ENCODE results near the gene RAP1GAP. TPM values are rescaled to one million over a fixed set of nuclear protein-coding genes. Genes with fewer than 3 reads are reported as not detected.

RAP1GAP gene
- total and polyA plus RNA-seq, 9 of the 15 experiments (the other 6 are each of a cell fraction or from before 2014, with no cell fraction given) = 0.29 to 30.2 (median 19.2) TPM

GRCh38 chr1:21638531-21639341 lies 30.4 kb downstream of the RAP1GAP start (continued):
- no peak for TF ChIP-seq E2F4 (CRISPR knock-in tag; IDR thresholded peaks at IDR 0.05; ENCODE audit: low read depth)
- no peak for TF ChIP-seq GTF2B (IDR thresholded peaks at IDR 0.05; ENCODE audit: extremely low read depth, insufficient read length)
- TF ChIP-seq CGGBP1 (CRISPR knock-in tag; IDR thresholded peaks at IDR 0.05) = no peak
- peak; percentile 87 for TF ChIP-seq CREM (IDR thresholded peaks at IDR 0.05; ENCODE audit: low read depth)
- TF ChIP-seq ZBTB49 (CRISPR knock-in tag; IDR thresholded peaks at IDR 0.05; ENCODE audit: borderline replicate concordance) = no peak
- TF ChIP-seq ATF4 (CRISPR knock-in tag; IDR thresholded peaks at IDR 0.05) = no peak
- no peak for TF ChIP-seq RFX7 (CRISPR knock-in tag; IDR thresholded peaks at IDR 0.05)
- TF ChIP-seq ELF2 (CRISPR knock-in tag; IDR thresholded peaks at IDR 0.05) = no peak
- TF ChIP-seq PBX2 (CRISPR knock-in tag; IDR thresholded peaks at IDR 0.05; ENCODE audit: low read depth) = no peak
- TF ChIP-seq PBX2 (tag; conservative IDR thresholded peaks at IDR 0.05; ENCODE audit: low read depth) = 0 out of 2 replicates have a peak, but pooled peaks have one; percentile 27
- TF ChIP-seq SREBF1 (IDR thresholded peaks at IDR 0.05; ENCODE audit: borderline replicate concordance, low read depth, low read length) = no peak
- TF ChIP-seq CBFB (CRISPR knock-in tag; IDR thresholded peaks at IDR 0.05) = peak; percentile 56; the same call in 1 of the 2 replicates
- no peak for TF ChIP-seq ELF1 (tag; IDR thresholded peaks at IDR 0.05)
- TF ChIP-seq ZNF146 (CRISPR knock-in tag; IDR thresholded peaks at IDR 0.05; ENCODE audit: unreplicated experiment) = no peak
- peak; percentile 41 for TF ChIP-seq RBFOX2 (IDR thresholded peaks at IDR 0.05; ENCODE audit: low read depth, low read length)
- TF ChIP-seq ZBTB17 (CRISPR knock-in tag; IDR thresholded peaks at IDR 0.05) = 0 out of 2 replicates have a peak, but pooled peaks have one; percentile 22
- no peak for TF ChIP-seq E2F6 (IDR thresholded peaks at IDR 0.05; ENCODE audit: borderline replicate concordance in 1 of 2, extremely low read depth in 1 of 2, insufficient read depth in 1 of 2, insufficient read length in 1 of 2, low read depth in 1 of 2, low read length in 1 of 2, poor library complexity in 1 of 2, severe bottlenecking in 1 of 2)

Data from K562 (cell line).